ENCODE measurements around the gene TTLL6.

TTLL6 gene

DNA sequence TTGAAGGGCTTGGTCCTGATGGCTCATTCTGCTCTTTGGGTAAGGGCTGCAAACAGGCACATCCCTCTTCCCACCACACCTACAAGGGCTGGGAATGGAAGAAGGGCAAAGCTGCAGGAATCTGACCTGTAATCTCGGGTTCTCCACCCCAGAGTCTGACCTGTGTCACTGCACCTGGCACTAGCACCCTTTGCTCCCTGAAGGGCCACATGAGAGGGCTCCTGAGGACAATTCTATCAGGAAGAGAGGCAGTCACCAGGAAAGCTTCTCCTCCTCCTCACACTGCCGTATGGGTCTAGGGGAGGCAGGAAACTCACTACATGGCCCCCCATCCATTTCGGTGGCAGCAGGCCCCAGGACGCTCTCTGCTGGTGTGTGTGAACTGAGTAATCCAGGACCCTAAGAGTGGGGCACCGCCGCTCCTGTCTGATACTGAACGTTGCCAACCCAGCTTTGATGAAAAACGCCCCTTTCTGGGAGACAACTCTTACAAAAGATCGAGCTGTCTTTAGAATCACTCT is 26.4 kb downstream of the TTLL6 start:
- Histone ChIP-seq H3K4me1 (ENCODE audit: control insufficient read depth, insufficient read depth, low read length) (peaks cover 5% of the 10 kb centered on the region), H3K4me3 (ENCODE audit: low read length) (no peak overlapping the region), H3K4me2 (ENCODE audit: low read length) (no peak overlapping the region), H3K9me3 (replicated peaks; ENCODE audit: low read length) (no peaks in the 10 kb centered on the region), H3K9ac (ENCODE audit: low read depth, low read length) (no peak overlapping the region), H3K27me3 (ENCODE audit: control insufficient read depth, insufficient read depth, low read length) (peaks cover 81% of the 10 kb centered on the region), H3K36me3 (ENCODE audit: insufficient read depth, low read length) (no peaks in the 10 kb centered on the region)

DNA sequence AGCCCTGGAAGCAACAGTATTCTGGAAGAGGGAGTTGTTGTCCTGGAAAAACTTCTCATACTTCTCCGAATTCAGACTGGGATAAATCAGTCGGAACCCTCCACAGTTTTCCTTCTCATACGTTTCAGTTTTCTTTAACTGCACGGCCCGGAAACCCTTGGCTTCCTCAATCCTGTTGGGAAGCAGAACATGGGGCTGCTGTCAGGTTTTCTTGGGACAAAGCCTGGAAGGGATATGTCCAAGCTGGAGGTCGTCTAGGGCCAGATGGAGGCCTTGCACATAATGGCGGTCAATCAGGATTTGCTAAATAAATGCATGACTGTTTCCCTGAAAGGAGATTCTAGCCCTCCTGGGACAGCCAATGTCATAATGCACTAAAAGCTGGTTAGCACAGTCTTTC is 29.2 kb downstream of the TTLL6 start:
- no peak overlapping the region for H3K9ac ChIP-seq (ENCODE audit: low read depth, low read length)
- peaks cover 81% of the 10 kb centered on the region for H3K27me3 ChIP-seq (ENCODE audit: control insufficient read depth, insufficient read depth, low read length)
- no peak overlapping the region for H3K4me3 ChIP-seq (ENCODE audit: low read length)
- no peak overlapping the region for H3K4me2 ChIP-seq (ENCODE audit: low read length)
- H3K4me1 ChIP-seq (ENCODE audit: control insufficient read depth, insufficient read depth, low read length) = no peaks in the 10 kb centered on the region
- H3K9me3 ChIP-seq (replicated peaks; ENCODE audit: low read length) = no peaks in the 10 kb centered on the region
- H3K36me3 ChIP-seq (ENCODE audit: insufficient read depth, low read length) = no peaks in the 10 kb centered on the region

DNA sequence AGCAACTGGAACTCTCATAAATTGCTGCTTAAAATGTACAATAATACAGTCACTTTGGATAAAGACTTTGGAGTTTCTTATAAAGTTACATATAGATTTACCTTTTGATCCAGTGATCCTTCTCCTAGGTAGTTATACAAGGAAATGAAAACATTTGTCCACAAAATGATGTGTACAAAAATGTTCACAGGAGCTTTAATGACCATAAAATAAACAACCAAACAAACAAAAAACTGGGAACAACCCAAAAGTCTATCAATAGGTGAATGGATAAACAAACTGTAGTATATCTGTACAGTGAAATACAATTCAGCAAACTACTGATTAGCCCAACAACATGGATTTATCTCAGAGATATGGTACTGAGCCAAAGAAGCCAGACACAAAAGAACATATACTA is 37.6 kb downstream of the TTLL6 start:
- H3K4me1 ChIP-seq (ENCODE audit: control insufficient read depth, insufficient read depth, low read length) = no peaks in the 10 kb centered on the region
- no peaks in the 10 kb centered on the region for H3K36me3 ChIP-seq (ENCODE audit: insufficient read depth, low read length)

DNA sequence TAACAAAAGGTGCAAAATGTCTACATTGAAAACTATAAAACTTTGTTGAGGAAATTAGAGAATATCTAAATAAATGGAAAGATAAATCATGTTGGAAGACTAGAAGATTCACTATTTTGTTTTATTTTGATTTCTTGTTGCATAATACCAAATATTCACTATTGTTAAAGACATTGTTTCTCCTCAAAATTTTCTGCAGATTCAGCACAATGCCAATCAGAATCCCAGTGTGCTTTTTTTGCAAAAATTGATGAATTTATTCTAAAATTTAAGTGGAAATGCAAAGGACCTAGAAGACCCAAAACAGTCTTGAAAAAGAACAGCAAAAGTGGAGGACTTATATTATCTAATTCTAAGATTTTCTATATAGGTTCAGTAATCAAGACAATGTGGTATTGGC is 40.4 kb downstream of the TTLL6 start:
- Histone ChIP-seq H3K27me3 (ENCODE audit: control insufficient read depth, insufficient read depth, low read length) (peaks cover 37% of the 10 kb centered on the region), H3K9ac (ENCODE audit: low read depth, low read length) (no peak overlapping the region), H3K36me3 (ENCODE audit: insufficient read depth, low read length) (no peaks in the 10 kb centered on the region), H3K4me3 (ENCODE audit: low read length) (no peak overlapping the region), H3K4me1 (ENCODE audit: control insufficient read depth, insufficient read depth, low read length) (no peaks in the 10 kb centered on the region), H3K4me2 (ENCODE audit: low read length) (no peak overlapping the region), H3K9me3 (replicated peaks; ENCODE audit: low read length) (no peaks in the 10 kb centered on the region)

More for the DNA sequence above, 37.6 kb downstream of the TTLL6 start:
- Histone ChIP-seq H3K9ac (ENCODE audit: low read depth, low read length) (no peak overlapping the region), H3K4me2 (ENCODE audit: low read length) (no peak overlapping the region), H3K27me3 (ENCODE audit: control insufficient read depth, insufficient read depth, low read length) (peaks cover 41% of the 10 kb centered on the region), H3K4me3 (ENCODE audit: low read length) (no peak overlapping the region), H3K9me3 (replicated peaks; ENCODE audit: low read length) (no peaks in the 10 kb centered on the region)

DNA sequence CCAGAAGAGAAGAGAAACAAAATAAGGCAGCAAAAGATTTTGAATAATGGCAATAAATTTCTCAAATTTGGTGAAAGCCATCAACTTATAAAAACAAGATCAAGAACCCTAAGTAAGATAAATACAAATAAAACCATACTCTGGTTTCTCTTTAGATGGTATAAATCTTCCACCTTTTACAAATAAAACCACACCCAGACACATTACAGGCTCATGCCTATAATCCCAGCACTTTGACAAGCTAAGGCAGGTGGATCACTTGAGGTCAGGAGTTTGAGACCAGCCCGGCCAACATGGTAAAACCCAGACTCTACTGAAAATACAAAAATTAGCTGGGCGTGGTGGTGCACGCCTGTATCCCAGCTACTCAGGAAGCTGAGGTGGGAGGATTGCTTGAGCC is 43.8 kb downstream of the TTLL6 start:
- Histone ChIP-seq H3K36me3 (ENCODE audit: insufficient read depth, low read length) (no peaks in the 10 kb centered on the region), H3K4me3 (ENCODE audit: low read length) (no peak overlapping the region), H3K9me3 (replicated peaks; ENCODE audit: low read length) (no peaks in the 10 kb centered on the region), H3K4me2 (ENCODE audit: low read length) (no peak overlapping the region), H3K27me3 (ENCODE audit: control insufficient read depth, insufficient read depth, low read length) (peaks cover 30% of the 10 kb centered on the region), H3K9ac (ENCODE audit: low read depth, low read length) (no peak overlapping the region), H3K4me1 (ENCODE audit: control insufficient read depth, insufficient read depth, low read length) (no peaks in the 10 kb centered on the region)

DNA sequence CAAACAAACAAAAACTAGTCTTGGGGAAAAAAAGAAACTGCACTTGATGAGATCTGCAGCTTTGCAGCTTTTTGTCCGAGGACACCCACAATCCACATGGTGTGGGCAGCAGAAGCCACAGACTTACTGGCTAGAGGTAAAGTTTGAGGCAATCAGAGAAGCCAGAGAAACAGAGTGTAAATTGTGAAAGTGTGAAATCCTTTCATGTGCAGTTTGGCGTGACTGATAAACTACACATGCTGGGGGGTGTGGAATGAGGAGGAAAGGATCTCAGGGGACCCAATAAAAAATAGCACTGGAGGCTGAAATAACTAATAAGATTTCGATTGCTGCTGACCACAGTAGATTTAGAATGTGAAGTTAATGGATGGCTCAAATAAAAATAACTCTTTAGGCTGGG is 46.1 kb downstream of the TTLL6 start:
- H3K9me3 ChIP-seq (replicated peaks; ENCODE audit: low read length) = no peaks in the 10 kb centered on the region
- peaks cover 43% of the 10 kb centered on the region for H3K27me3 ChIP-seq (ENCODE audit: control insufficient read depth, insufficient read depth, low read length)
- no peak overlapping the region for H3K9ac ChIP-seq (ENCODE audit: low read depth, low read length)
- no peak overlapping the region for H3K4me3 ChIP-seq (ENCODE audit: low read length)
- H3K4me1 ChIP-seq (ENCODE audit: control insufficient read depth, insufficient read depth, low read length) = no peaks in the 10 kb centered on the region
- no peaks in the 10 kb centered on the region for H3K36me3 ChIP-seq (ENCODE audit: insufficient read depth, low read length)
- no peak overlapping the region for H3K4me2 ChIP-seq (ENCODE audit: low read length)

DNA sequence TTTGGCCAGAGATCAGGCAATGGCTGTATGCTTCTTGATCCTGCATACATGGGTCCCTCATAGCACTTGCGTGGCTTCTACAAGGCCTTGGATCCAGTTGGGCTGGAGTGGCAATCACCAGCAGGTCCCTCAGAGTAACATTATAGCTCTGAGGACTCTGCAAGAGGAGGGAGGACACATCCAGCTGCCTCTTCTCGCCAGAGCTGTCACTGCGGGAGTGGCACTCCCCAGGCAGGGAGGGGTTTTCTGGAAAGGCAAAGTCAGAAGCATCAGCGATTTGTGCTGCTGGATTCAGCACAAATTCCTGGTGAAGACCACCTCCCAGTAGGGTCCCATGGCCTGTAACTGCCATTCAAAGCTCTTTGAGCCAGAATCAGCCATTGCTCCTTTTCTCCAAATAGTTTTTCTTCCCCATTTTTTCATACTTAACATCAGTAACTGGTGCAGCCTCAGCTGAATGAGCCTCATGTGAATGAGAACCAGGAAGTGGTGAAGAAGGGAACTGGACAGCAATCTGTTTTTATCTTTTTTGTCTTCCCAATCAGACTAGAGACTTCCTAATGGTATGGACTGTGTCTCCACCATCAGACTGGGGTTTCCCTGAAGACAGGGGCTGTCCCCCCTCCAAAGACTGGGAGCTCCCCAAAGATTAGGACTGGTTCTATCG is 47.9 kb downstream of the TTLL6 start:
- no peak overlapping the region for H3K4me2 ChIP-seq (ENCODE audit: low read length)
- H3K9ac ChIP-seq (ENCODE audit: low read depth, low read length) = no peak overlapping the region
- no peak overlapping the region for H3K4me3 ChIP-seq (ENCODE audit: low read length)
- no peaks in the 10 kb centered on the region for H3K9me3 ChIP-seq (replicated peaks; ENCODE audit: low read length)
- no peaks in the 10 kb centered on the region for H3K36me3 ChIP-seq (ENCODE audit: insufficient read depth, low read length)
- H3K27me3 ChIP-seq (ENCODE audit: control insufficient read depth, insufficient read depth, low read length) = peaks cover 56% of the 10 kb centered on the region
- H3K4me1 ChIP-seq (ENCODE audit: control insufficient read depth, insufficient read depth, low read length) = no peaks in the 10 kb centered on the region

DNA sequence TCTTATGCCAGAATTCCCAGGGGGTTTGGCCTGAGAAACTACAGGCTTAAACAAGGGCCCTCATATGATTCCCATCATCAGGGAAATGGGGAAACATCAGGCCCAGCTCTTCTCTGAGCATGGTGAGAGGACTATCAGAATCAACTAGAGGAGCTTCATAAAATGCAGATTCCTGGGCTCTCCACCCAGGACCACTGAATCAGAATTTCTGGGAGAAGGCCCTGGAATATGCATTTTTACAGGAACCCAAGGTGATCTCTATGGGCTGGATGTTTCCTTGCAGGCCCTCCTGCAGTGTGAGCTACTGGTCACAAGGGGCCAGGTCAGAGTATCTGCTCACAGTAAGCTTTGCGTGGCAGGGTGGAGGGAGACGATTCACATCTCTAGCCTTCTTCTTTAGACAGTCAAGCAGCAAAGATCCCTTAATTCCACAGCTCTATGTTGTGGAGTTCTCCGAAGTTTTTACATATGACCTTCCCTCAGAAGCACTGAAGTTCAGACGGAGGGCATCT is 49.7 kb downstream of the TTLL6 start:
- no peaks in the 10 kb centered on the region for H3K4me1 ChIP-seq (ENCODE audit: control insufficient read depth, insufficient read depth, low read length)
- H3K27me3 ChIP-seq (ENCODE audit: control insufficient read depth, insufficient read depth, low read length) = peaks cover 60% of the 10 kb centered on the region
- H3K9ac ChIP-seq (ENCODE audit: low read depth, low read length) = no peak overlapping the region
- no peaks in the 10 kb centered on the region for H3K9me3 ChIP-seq (replicated peaks; ENCODE audit: low read length)
- no peak overlapping the region for H3K4me3 ChIP-seq (ENCODE audit: low read length)
- no peaks in the 10 kb centered on the region for H3K36me3 ChIP-seq (ENCODE audit: insufficient read depth, low read length)
- no peak overlapping the region for H3K4me2 ChIP-seq (ENCODE audit: low read length)

DNA sequence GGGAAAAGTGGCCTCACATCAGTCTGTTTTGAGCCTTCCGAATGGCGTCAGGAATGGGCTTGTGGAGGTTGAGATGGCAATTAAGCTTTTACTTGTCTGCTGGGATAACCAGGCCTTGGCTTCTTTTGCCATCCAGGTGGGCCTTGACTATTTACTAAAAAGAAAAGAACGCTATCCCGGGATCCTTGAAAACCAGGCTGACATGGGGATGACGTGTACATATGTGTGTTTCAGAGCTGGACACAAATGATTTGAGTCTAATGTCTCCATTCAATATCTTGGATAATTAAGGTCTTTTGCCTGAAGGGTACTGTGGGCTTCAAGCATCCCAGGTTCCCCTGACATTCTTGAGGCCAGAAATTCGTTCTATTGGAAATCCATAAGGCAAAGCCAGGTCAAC is 55.9 kb downstream of the TTLL6 start:
- Histone ChIP-seq H3K27me3 (ENCODE audit: control insufficient read depth, insufficient read depth, low read length) (peaks cover 79% of the 10 kb centered on the region), H3K9me3 (replicated peaks; ENCODE audit: low read length) (no peaks in the 10 kb centered on the region), H3K4me1 (ENCODE audit: control insufficient read depth, insufficient read depth, low read length) (no peaks in the 10 kb centered on the region), H3K36me3 (ENCODE audit: insufficient read depth, low read length) (no peaks in the 10 kb centered on the region), H3K4me3 (ENCODE audit: low read length) (no peak overlapping the region), H3K4me2 (ENCODE audit: low read length) (no peak overlapping the region), H3K9ac (ENCODE audit: low read depth, low read length) (no peak overlapping the region)

DNA sequence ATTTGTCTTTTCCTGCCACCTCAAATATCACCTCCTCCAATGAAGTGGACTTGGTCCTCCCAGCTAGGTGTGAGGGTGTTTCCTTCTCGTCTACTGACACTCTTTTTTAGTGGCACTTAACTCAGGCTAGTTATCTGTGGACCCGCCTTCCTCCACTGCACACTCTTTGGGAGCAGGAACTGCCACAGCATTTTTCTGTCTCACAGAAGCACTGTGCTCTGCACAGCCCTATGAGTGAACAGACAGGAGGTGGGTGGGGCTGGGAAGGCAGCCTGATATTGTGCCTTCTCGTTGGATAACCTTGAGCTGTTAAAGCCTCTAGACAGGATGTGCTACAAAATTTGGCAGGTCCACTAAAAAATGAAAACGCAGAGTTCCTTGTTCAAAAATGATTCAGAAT is 56.6 kb downstream of the TTLL6 start:
- peaks cover 79% of the 10 kb centered on the region for H3K27me3 ChIP-seq (ENCODE audit: control insufficient read depth, insufficient read depth, low read length)
- H3K4me2 ChIP-seq (ENCODE audit: low read length) = no peak overlapping the region
- H3K36me3 ChIP-seq (ENCODE audit: insufficient read depth, low read length) = no peaks in the 10 kb centered on the region
- H3K9me3 ChIP-seq (replicated peaks; ENCODE audit: low read length) = no peaks in the 10 kb centered on the region
- H3K4me1 ChIP-seq (ENCODE audit: control insufficient read depth, insufficient read depth, low read length) = no peaks in the 10 kb centered on the region
- H3K4me3 ChIP-seq (ENCODE audit: low read length) = no peak overlapping the region
- H3K9ac ChIP-seq (ENCODE audit: low read depth, low read length) = no peak overlapping the region

DNA sequence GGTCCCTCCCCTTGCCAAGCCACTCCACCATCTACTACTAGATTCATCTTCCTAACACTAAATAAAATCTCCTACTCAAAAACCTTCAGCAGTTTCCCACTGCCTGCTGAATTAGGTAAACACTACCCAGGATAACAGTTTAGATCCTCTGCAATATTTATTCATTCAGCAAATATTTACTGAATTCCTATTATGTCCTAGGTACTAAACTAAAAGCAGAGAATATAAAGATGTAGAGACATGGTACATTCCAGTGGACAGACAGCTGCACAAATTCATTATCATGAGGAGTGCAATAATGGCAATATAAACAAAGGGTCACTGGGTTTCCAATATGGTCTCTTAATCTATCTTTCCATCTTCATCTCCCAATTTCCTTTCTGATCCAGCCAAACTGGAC is 57.7 kb downstream of the TTLL6 start:
- Histone ChIP-seq H3K36me3 (ENCODE audit: insufficient read depth, low read length) (no peaks in the 10 kb centered on the region), H3K9ac (ENCODE audit: low read depth, low read length) (no peak overlapping the region), H3K4me3 (ENCODE audit: low read length) (no peak overlapping the region), H3K4me2 (ENCODE audit: low read length) (no peak overlapping the region), H3K27me3 (ENCODE audit: control insufficient read depth, insufficient read depth, low read length) (peaks cover 83% of the 10 kb centered on the region), H3K4me1 (ENCODE audit: control insufficient read depth, insufficient read depth, low read length) (no peaks in the 10 kb centered on the region), H3K9me3 (replicated peaks; ENCODE audit: low read length) (no peaks in the 10 kb centered on the region)

DNA sequence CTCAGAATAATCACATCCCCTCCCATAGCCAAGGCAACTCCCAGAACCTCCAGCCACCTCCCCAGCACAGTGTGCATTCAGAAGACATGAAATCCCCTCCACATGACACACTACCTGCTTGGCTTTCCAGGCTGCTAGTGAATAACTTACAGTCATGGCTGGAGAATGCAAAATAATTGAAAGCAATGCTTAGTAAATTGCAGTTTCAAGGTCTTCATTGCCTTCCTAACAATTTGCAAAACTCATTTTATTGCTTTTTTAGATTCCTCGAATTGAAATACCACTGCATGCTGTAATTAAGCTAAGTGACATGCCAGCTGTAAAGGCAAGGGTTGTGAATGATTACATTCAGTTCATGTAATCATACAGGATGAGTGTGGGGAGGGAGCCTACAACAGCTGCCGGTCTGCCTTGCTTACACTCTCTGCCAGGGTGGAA is 59.5 kb downstream of the TTLL6 start:
- Histone ChIP-seq H3K4me2 (ENCODE audit: low read length) (no peak overlapping the region), H3K9ac (ENCODE audit: low read depth, low read length) (no peak overlapping the region), H3K4me1 (ENCODE audit: control insufficient read depth, insufficient read depth, low read length) (peaks cover 11% of the 10 kb centered on the region), H3K27me3 (ENCODE audit: control insufficient read depth, insufficient read depth, low read length) (peaks cover 87% of the 10 kb centered on the region), H3K4me3 (ENCODE audit: low read length) (no peak overlapping the region), H3K36me3 (ENCODE audit: insufficient read depth, low read length) (no peaks in the 10 kb centered on the region), H3K9me3 (replicated peaks; ENCODE audit: low read length) (no peaks in the 10 kb centered on the region)

All from skeletal muscle satellite cell (primary cell).